Skin of body (tissue), 2 donors: Measurements from ENCODE around the gene WFS1. TPM values are rescaled to one million over a fixed set of nuclear protein-coding genes. Genes with fewer than 3 reads are reported as not detected.

Source experiments
- DNase-seq: peaks from one replicate; lab custom pipeline; 2025; lab: John Stamatoyannopoulos, UW
- total RNA-seq: library from RNA; depleted of rRNA; stranded (reverse); fragments of >200 nt; gene quantifications from one replicate; pipeline ENCODE4 v1.2.3, GENCODE V29; 2014

Gene WFS1
- total RNA-seq, 1 donor from 2014 or later = 11.3 TPM

DNA sequence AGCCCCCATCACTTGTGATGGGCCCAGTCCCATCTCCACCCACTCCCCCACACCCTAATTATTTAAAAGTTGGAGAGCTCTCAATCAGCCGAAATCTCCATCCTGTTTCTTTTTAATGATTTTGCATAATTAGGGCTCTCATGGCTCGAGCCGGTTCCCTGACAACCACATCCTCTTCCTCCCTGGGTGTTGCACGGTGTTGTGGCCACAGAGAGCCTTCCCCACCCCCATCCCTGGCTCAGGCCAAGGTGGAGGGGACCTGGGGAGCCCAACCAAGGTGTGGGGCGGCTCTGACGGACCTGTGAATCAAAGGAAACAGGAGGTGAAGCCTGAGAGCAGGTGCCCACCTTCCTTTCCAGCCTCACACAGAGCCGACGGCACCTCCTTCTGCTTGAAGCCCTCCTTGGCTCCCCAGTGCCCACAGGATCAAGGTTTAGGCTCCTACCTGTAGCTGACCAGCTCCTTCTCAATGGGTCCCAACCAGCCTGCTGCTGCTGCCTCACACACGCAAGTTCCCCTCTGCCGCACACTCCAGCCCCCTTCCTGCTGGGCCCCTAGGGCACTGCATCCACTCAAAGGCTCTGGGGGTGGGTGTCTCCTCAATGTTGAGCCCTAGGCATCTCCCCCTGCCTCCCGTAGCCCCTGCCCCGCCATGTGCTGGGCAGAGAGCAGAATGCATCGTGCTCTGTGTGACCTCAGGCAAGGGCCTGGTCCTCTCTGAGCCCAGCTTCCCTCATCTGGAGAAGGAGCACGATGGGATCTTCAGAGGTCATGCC is 68.7 kb downstream of the WFS1 start:
- no peak for DNase-seq

DNA sequence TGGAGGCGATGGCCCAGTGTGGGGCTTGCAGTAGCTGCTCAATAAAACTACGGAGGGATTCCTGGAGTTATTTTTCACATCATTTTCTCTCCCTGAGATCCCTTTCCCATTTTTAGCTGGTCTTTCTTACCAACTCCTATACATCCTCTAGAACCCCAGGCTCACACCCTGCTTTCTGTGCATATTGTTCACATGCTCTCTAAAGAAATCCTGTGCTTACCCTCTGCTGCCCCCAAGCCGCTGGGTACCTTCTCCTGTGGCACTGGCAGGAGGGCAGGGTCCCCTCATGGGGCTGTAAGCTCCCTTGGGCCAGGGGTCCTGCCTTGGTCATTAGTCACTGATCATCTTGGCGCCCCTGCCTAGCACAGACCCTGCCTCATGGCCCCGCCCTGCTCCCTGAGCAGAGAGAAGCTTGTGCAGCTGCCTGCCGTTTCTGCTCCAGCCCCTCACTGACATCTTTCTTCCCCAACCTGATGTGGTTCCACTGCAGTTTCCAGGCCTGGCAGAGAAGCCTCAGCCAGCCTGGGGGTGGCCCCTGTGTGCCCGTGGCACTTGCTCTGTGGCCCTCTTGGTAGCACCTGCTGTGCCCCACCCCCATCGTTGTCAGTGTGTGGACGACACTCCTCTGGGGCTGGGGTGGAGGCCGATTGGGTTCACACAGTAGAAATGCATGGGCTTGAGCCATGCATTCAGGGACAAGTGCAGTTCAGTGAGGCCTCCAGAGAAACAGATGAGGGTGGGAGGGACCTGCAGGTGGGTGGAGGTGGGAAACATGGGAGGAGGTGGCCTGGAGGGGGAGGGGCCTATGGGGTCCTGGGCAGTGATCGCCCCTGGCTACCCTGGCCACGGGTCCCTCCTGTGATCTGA is 69.5 kb downstream of the WFS1 start:
- DNase-seq = no peak

DNA sequence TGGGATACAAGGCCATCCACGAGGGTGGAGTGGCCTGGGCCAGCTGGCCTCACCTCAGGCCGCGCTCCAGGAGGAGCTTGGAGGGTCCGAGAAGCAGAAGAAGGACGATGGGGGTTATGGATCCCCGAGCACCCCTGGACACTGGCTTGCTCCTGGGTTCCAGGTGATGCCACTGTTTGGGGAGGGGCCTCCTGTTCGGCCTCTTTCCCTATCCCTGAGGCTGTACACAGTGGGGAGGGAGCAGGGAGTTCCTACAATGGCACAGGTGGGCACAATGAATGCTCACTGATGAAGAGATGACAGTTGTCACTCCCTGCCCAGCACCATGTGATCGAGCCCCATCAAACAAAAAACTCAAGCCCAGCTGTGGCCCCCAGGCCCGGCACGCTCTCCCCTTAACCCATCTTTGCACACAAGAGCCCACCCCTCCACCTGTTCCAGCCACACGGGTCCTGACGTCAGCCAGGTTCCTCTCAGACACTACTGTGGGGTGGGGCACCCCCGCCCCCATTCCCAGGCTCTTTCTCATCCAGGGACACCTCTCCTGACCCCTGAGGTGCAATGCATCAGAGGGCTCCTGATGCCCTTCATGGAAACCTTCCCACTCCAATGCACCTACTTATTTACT is 70.3 kb downstream of the WFS1 start:
- no peak for DNase-seq

DNA sequence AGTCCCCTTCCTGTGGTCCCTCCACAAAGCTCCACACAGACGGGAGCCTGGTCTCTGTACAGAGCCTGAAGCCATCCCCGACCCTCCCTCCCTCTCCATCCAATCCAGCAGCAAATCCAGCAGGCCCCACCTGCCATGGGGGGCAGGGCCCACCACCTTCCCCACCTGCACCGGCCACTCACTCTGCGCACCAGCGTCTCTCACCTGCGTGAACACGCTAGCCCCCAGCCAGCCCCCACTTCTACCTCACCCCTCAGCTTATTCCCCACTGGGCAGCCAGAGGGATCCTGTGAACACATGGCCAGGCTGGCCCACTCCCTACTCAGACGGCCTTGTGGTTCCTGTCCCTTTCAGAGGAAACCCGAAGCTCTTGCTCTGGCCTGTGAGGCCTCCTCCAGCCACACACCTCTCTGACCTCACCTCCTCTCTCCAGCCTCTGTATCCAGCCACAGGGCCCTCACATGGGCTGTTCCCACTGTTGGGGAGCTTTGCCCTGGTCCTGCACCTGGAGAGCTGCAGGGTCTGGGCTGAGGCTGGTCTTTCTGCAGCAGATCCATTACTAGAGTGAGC is 70.9 kb downstream of the WFS1 start:
- DNase-seq = no peak

DNA sequence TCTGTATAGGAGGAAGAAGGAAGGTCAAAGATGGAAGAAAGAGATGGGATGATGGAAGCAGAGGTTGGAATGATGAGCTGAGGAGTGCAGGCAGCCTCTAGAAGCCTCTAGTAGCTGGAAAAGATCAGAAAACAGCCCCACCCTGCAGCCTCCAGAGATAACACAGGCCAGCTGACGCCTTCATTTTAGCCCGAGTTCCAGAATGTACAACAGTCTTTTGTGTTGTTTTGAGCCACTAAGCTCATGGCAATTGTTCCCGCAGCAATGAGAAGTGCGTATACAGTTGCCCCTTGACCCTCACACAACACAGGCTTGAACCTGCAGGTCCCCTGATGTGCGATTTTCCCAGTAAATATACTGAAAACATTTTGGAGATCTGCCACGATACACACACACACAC is 72.0 kb downstream of the WFS1 start:
- no peak for DNase-seq

DNA sequence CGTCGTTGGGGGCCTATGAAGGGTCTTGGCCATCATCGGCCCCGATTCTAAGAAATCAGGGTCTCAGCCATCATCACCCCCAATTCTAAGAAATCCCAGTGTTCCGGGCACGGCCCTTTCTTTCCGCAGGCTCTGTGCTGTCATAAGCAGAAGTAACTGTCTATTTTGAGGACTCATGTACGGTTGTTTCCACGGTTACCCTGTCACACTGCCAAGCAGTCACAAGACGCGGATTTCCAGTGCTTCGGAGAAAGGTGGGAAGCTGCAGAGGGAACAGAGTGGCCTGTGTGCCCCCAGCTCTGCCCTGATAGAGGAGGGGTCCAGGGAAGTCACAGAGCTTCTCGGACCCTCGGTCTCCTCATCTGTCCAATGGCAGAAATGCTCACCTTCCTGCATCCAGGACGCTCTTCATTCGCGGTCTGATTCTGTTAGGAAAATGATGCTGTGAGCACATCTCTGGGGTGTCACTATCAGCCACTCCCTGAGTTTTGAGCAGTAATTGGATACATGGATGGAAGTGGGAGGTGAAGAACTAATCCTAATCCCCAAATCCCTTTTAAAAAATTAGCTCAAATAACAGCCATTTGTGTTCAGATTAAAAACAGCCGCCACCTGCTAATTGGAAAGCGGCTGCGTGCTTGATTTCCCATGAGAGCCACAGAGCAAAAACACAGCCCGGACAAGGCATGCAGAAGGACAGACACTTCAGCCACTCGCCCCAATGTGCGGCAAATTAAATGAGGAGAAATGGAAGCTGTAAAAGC is 73.1 kb downstream of the WFS1 start:
- no peak for DNase-seq

DNA sequence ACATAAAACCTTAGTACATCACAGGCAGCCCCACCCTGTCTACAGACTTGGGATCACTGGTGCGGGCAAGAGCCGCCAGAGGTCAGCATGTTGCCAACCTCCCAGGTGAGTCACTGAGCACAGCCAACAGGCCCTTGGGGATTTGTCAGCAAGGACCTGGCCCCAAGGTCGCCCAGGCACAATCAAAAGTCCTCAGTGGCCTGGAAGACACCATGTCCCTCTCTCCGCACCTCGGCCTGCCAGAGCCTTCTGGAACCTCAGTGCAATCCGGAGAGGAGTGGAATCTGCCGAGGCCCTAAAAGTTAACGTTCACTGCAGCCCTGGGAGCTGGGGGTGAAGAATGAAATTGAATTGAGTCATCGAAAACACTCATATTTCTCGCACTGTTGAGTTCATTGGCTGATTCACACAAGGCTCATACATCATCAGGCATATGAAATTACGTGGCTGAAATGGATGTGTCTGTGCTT is 74.3 kb downstream of the WFS1 start:
- DNase-seq = no peak

DNA sequence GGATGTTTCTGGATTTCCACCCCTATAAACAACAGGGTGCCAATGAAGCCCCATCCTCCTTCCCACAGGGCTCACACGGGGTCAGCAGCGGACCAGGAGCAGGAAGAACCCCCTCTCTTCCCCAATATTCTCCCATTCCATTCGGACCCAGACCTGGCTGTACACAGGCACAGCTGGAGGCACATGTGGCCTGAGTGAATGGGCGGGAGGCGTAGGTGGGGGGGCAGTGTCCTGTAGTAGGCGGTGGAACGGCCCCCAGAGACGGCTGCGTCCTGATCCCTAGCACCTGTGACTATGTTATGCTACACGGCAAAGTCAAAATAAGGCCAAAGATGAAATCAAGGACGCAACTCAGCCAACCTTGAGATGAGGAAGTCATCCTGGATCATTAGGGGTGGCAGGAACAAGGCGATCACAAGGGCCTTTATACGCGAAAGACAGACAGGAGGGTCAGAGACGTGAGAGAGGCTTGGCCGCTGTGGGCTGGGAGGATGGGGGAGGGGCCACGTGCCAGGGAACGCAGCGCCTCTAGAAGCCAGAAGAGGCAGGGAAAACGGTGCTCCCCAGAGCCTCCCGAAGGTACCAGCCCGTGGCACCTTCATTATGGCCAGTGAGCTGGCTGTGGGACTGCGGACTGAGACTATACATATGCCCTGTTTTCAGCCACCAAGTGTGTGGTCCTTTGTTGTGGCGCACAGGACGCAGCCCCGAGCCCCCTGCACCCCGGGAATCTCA is 75.6 kb downstream of the WFS1 start:
- no peak for DNase-seq

DNA sequence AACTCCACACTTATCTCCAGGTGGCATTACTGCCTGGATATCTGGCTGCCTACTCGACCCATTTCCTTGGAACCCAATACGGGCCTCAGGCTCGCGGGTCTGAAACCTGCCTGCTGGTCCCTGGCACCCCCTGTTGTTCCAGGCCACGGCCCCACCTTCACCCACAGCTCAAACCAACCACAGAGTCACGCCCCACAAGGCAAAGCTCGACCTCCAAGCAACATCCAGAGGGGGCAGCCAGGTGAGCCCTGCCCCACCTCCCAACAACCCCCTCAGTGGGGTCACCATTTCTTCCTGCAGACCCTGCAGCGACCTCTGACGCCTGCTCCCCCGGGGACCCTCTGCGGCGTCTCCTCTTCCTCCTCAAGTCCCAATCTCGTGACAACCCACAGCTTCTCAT is 76.2 kb downstream of the WFS1 start:
- no peak for DNase-seq

DNA sequence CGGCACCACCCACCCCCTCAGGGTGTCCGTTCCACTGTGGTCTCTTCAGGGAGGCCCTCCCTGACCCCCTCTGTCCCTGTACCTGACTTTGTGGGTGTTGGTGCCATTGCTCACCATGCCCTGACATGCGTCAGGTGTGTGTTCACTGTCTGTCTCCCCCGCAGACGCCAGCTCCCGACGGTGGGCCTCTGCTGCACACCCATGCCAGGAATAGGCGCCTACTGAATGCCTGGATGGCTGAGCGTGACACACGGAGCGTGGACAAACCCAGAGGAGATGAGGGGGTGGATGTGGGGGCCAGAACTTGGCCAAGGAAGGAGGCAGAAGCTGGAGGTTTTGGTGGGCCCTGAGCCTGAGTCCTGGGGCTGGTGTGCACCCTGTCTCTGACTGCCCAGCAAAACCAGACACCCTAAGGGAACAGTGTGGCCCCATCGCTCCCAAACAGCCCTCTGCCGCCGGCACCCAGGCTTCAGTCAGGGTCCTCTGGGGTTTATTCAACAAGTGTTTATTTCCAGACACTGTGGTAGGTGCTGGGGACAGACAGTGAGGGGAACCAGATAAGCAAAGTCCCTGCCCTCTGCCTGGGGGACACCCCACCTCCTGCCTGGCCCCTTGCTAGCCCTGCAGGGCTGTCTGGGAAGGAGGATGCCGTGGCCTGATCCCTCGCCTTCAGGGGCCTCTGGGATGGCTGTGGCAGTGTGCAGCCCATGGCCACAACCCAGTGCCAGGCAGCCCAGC is 76.9 kb downstream of the WFS1 start:
- no peak for DNase-seq

DNA sequence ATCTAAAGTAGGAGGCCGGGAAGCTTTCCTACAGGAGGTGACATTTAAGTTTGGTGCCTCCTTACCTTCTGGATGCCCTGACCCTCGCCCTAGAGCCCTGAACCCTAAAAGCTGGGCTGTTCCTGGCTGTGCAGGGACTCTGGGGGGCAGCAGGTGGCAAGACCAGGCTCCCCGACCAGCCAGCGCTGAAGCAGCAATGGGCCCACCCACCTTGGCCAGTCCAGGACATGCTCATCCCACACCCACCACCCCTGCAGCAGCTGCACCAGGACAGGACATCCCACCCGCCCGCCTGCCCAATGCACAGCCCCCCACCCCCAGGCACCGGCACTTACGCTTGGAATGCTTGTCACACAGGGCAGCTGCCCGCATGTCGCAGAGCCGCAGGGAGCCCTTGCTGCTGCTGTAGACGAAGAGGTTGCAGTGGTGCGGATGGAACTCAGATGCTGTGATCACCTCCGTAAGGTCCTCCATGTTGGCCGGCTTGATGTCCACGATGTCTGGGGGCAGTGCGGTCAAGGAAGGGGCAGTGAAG is 77.9 kb downstream of the WFS1 start:
- DNase-seq = no peak

DNA sequence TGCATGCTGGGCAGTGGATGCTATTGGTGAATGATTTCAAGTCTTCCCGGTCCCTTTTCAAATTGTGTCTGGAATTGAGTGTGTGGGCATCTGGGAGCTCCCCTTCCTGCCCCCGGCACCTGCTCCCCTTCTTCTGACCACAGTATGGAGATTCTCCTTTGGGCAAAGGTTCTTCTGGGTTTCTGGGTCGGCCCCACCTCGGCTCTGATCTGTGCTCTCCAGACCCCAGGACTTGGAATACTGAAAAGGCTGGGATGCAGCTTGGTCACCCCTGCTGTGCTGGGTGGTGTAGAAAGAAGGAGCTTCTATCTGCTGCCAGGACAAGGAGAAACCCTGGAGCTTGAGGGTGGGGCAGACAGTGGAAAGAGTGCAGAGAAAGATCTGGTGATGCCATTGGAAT is 78.8 kb downstream of the WFS1 start:
- no peak for DNase-seq

DNA sequence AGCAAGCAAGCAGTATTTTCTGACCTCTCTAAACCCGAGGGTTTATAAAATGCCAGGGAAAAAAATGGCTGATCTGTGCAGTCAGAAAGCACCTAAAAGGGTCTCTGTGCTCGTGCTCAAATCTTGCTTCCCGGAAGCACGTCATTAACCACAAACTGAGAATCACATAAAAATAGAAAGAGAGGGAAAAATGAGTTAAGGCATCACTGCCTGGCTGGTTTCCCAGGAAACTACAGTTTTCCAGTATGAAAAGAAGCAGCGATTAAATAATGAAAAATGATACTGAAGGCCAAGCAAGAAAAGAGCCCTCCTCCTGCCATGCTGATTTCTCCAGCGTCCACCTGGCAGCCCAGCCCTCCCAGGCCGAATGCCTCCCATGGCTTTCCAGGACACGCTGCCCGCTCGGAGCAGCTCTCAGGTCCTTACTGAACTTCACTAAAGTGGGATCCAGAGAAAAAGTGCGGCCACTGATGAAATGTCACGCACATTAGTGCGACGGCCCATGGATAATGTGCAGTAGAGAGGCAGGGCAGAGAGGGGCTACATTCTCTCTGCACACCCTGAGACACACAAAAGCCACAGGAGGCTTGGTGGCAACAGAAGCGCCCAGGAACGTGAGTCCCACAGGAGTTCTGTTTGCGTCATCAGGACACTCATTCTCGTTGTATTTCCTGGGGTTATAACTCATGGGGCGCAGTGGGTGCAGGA is 80.4 kb downstream of the WFS1 start:
- no peak for DNase-seq

DNA sequence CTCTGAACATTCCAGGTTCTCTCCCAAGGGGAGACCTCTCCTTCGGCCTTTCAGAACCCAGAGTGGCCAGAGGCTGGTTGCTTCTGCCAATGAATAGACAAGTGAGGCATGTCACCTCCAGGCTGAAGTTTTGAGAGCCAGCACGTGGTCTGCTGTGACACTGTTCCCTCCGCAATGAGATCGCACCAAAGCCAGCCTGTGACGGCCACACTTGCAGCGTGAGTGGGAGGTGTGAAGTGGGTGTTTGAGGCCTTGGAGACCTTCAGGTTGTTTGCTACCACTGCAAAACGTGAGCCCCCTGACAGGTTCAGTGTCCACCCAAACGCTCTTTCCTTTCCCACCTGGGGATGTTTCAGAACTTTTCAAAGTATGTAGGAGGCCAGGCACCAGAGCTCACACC is 81.0 kb downstream of the WFS1 start:
- DNase-seq = no peak

DNA sequence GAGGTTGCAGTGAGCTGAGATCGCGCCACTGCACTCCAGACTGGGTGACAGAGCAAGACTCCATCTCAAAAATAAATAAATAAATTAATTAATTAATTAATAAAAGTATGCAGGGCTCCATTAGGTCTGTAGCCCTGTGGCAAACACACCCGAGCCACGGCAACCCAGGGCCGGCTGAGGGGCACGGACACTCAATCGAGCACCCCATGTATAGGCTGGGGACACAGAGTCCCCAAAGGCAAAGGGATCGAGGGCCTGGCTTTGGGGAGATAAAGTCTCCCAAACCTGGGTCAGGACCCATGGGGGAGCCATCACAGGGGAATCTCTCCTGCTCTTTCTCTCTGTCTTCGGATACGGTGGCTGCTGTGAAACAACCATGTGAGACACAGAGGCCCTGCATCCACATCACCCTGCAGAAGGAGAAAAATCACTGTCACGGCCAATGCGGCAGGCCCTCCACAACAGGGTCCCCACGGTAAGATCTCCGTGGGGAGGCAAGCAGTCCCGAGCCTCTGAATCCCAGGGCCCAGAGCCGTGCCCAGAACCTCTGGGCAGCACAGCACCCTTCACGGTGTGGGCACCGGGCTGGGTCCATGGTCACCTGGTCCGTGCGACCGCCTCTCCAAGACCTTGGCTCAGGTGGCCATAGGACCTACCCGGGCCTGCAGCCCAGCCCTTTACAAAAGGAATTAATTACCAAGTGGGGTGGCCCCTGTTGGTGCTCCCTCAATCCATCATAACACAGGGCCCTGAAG is 81.8 kb downstream of the WFS1 start:
- no peak for DNase-seq

DNA sequence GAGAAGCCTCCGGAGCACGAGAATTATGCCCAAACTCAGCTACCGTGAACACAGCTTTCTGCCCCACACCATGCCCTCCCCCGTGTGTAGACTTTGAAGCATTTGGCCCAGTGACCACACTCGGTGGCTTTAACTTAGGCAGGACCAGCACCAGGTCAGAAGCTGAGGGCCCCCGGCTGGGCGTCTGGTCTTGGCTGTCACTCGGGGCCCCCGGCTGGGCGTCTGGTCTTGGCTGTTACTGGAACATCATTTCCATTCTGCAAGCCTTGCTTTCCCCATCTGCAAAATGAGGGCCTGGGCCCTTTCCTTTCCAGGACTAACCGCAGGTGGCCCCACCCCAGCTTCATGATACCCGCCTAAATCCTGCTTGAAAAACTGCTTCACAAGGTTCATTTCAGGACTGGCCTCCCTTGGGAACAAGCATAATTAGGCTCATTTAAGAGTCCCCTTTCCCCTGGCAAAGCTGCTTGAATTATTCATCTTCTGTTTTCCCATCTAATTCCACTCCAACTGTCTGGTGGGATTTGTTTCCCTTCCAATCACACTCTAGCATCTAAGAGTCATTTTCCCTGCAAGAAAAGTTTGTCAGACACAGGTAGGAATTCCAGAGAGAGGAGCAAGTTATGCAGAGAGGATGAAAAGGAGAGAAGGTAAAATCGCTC is 82.5 kb downstream of the WFS1 start:
- no peak for DNase-seq
